Loucy (cell line): ENCODE data around the gene GLT8D2.
A peak's percentile ranks its signal among the peaks of the same experiment; 100 is the strongest.

Experiments used
- H2AFZ ChIP-seq: fragments of 200-600 bp; sonication (generic); 2 replicates; pipeline ENCODE4 v1.6.0; 2016; ENCODE audit warnings: antibody characterized with exemption, mild to moderate bottlenecking, low read length, moderate library complexity
- H3F3A ChIP-seq: fragments of 200-600 bp; 2 replicates; pipeline ENCODE4 v1.6.0; 2016; ENCODE audit warnings: antibody characterized with exemption, low read depth, mild to moderate bottlenecking
- H3K27me3 ChIP-seq: fragments of 200-600 bp; sonication (generic); 2 replicates; pipeline ENCODE4 v1.6.1; 2014; ENCODE audit warnings: low read length, mild to moderate bottlenecking; ENCODE audit not compliant: insufficient read depth, poor library complexity, severe bottlenecking
- H3K36me3 ChIP-seq: fragments of 200-600 bp; sonication (generic); 2 replicates; pipeline ENCODE4 v1.6.1; 2016; ENCODE audit warnings: low read length; ENCODE audit not compliant: insufficient read depth
- H3K4me1 ChIP-seq: fragments of 200-600 bp; sonication (generic); 2 replicates; pipeline ENCODE4 v1.5.1; 2014; ENCODE audit warnings: low read length, mild to moderate bottlenecking; ENCODE audit not compliant: insufficient read depth, poor library complexity, severe bottlenecking
- H3K4me2 ChIP-seq: fragments of 200-600 bp; sonication (generic); 2 replicates; pipeline ENCODE4 v1.6.0; 2014; ENCODE audit warnings: antibody characterized with exemption, low read length, low read depth, mild to moderate bottlenecking; ENCODE audit not compliant: poor library complexity, severe bottlenecking
- H3K4me3 ChIP-seq: fragments of 200-600 bp; sonication (generic); 2 replicates; pipeline ENCODE4 v1.5.1; 2014; ENCODE audit warnings: low read length, mild to moderate bottlenecking, mixed read lengths; ENCODE audit not compliant: poor library complexity, severe bottlenecking
- H3K79me2 ChIP-seq: fragments of 200-600 bp; sonication (generic); 2 replicates; pipeline ENCODE4 v1.6.1; 2014; ENCODE audit warnings: low read length; ENCODE audit not compliant: insufficient read depth
- H3K9ac ChIP-seq: fragments of 200-600 bp; sonication (generic); 2 replicates; pipeline ENCODE4 v1.6.0; 2014; ENCODE audit warnings: mild to moderate bottlenecking, low read depth, low read length, moderate library complexity; ENCODE audit not compliant: poor library complexity, severe bottlenecking
- H3K9me2 ChIP-seq: fragments of 200-600 bp; sonication (generic); replicated peaks from 2 replicates; pipeline ENCODE4 v1.6.1; 2016; ENCODE audit warnings: low read depth, low read length, mixed read lengths
- H3K9me3 ChIP-seq: fragments of 200-600 bp; sonication (generic); 2 replicates; pipeline ENCODE4 v1.6.1; 2014; ENCODE audit warnings: mild to moderate bottlenecking, antibody characterized with exemption, low read length, low read depth; ENCODE audit not compliant: insufficient read depth
- H4K20me1 ChIP-seq: fragments of 200-600 bp; sonication (generic); 2 replicates; pipeline ENCODE4 v1.6.0; 2014; ENCODE audit warnings: antibody characterized with exemption, low read length, mild to moderate bottlenecking; ENCODE audit not compliant: insufficient read depth, poor library complexity, severe bottlenecking
- EZH2phosphoT487 ChIP-seq: fragments of 200-600 bp; IDR thresholded peaks from 2 replicates; pipeline ENCODE4 v1.6.1; 2018; ENCODE audit warnings: antibody characterized with exemption, mild to moderate bottlenecking, moderate library complexity, borderline replicate concordance
- TF ChIP-seq, protein P1 (sequence below): fragments of 200-600 bp; sonication (generic); conservative IDR thresholded peaks from 2 replicates; pipeline ENCODE4 v1.5.1; 2014; ENCODE audit warnings: mild to moderate bottlenecking, antibody characterized with exemption, low read length

Gene GLT8D2, protein sequence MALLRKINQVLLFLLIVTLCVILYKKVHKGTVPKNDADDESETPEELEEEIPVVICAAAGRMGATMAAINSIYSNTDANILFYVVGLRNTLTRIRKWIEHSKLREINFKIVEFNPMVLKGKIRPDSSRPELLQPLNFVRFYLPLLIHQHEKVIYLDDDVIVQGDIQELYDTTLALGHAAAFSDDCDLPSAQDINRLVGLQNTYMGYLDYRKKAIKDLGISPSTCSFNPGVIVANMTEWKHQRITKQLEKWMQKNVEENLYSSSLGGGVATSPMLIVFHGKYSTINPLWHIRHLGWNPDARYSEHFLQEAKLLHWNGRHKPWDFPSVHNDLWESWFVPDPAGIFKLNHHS

DNA sequence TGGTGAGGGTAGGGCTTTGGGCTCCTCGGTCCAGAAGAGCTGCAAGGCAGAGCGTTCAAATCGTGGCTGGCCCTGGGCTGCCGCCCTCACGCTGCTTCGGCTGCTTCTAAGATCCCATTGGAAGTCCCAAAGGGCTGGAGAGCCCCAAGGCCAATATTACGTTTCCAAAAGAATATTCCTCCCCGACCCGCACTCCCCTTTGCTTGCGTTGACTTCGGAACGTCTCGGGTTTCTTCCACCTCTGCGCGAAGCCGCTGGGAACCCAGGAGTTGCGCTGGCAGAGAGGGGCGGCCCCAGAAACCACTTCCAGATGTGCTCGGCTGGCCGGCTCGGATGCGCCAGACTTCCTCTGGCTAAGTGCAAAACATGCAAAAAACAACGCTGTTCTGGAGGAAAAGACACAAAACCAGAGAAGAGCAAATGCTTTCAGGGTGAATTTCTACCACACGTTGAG, at the start of gene GLT8D2:
TSS of gene GLT8D2 (minus strand) at position 285 of the 454 bp plus-strand sequence. CDS start 30,539 bp downstream, outside the sequence.
- H3K27me3 ChIP-seq, result no peaks in the 10 kb centered on the region
- H3K79me2 ChIP-seq, result no peaks in the 10 kb centered on the region
- peaks cover 7% of the 10 kb centered on the region for H3K4me1 ChIP-seq
- no peaks in the 10 kb centered on the region for H3K9me3 ChIP-seq
- H3K4me2 ChIP-seq, result no peak within 1 kb of the TSS
- no peaks in the 10 kb centered on the region for H3F3A ChIP-seq
- TF ChIP-seq, protein P1, sequence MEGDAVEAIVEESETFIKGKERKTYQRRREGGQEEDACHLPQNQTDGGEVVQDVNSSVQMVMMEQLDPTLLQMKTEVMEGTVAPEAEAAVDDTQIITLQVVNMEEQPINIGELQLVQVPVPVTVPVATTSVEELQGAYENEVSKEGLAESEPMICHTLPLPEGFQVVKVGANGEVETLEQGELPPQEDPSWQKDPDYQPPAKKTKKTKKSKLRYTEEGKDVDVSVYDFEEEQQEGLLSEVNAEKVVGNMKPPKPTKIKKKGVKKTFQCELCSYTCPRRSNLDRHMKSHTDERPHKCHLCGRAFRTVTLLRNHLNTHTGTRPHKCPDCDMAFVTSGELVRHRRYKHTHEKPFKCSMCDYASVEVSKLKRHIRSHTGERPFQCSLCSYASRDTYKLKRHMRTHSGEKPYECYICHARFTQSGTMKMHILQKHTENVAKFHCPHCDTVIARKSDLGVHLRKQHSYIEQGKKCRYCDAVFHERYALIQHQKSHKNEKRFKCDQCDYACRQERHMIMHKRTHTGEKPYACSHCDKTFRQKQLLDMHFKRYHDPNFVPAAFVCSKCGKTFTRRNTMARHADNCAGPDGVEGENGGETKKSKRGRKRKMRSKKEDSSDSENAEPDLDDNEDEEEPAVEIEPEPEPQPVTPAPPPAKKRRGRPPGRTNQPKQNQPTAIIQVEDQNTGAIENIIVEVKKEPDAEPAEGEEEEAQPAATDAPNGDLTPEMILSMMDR, result no peak
- TF ChIP-seq EZH2phosphoT487, result no peak
- no peaks in the 10 kb centered on the region for H4K20me1 ChIP-seq
- H3K9me2 ChIP-seq, result no peaks in the 10 kb centered on the region
- no peak within 1 kb of the TSS for H3K4me3 ChIP-seq
- H2AFZ ChIP-seq, result 0 out of 2 replicates have a peak within 1 kb of the TSS, but pooled peaks have one; percentile 16
- no peak within 1 kb of the TSS for H3K9ac ChIP-seq
- H3K36me3 ChIP-seq, result no peaks in the 10 kb centered on the region

DNA sequence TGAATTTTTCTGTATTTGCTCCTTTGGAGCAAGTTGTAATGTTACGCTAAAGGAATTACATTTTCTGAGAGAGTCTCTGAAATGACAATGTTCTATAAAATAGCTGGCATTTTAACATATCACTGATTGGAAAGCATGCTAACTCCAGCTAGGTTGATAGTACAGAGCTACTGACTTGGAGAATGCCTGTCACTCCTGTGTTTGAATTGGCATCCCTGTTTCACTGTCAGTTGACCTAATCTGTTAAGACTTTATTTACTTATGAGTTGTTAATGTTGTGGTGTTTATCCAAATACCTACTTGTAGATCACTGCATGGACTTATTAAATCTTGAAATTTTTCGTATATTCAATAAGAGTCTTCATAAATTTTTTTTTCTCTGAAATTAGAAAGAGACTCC, 48.0 kb upstream of the GLT8D2 start:
- Histone ChIP-seq H3K4me2 (no peak overlapping the region), H2AFZ (no peak overlapping the region), H3K9me3 (no peaks in the 10 kb centered on the region), H3K4me1 (no peaks in the 10 kb centered on the region), H3K9me2 (no peaks in the 10 kb centered on the region), H3K36me3 (peaks cover 58% of the 10 kb centered on the region; the same call in 1 of the 2 replicates), H3K4me3 (no peak overlapping the region), H3F3A (no peaks in the 10 kb centered on the region), H4K20me1 (no peaks in the 10 kb centered on the region), H3K27me3 (no peaks in the 10 kb centered on the region), H3K9ac (no peak overlapping the region), H3K79me2 (no peaks in the 10 kb centered on the region)
- TF ChIP-seq, protein P1, result no peak
- no peak for TF ChIP-seq EZH2phosphoT487

DNA sequence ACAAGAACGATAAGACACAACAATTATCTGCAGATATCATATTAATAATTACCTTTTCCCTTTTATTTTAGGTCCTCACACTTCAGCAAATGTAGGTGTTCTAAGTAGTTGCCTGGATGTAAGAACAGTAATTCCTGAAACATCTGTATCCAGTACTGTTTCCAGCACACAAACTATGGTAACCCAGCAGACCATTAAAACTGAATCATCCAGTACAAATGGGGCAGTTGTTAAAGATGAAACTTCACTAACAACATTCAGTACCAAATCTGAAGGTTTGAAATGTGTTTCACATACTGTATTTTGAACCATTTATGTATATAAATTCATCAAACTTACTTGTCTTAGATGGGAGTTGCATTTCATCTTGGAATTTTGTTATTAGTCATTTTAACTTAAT, 45.3 kb upstream of the GLT8D2 start:
- Histone ChIP-seq H3K27me3 (no peaks in the 10 kb centered on the region), H3K36me3 (peaks cover 66% of the 10 kb centered on the region; the same call in 1 of the 2 replicates), H3F3A (no peaks in the 10 kb centered on the region), H3K9me3 (no peaks in the 10 kb centered on the region), H3K4me1 (no peaks in the 10 kb centered on the region), H3K9ac (no peak overlapping the region), H4K20me1 (no peaks in the 10 kb centered on the region), H2AFZ (no peak overlapping the region), H3K4me2 (no peak overlapping the region), H3K79me2 (no peaks in the 10 kb centered on the region), H3K9me2 (no peaks in the 10 kb centered on the region), H3K4me3 (no peak overlapping the region)
- TF ChIP-seq EZH2phosphoT487, result no peak
- TF ChIP-seq, protein P1, result no peak
